GOT3 (cell line): ENCODE measurements around the gene ZNF784.
"Not testable (repeated sequence)": the region's sequence is repeated elsewhere in the genome, so short reads cannot be mapped to it uniquely, and the experiment has no call there.

Experiments
- DNase-seq: peaks from one replicate; lab custom pipeline; 2025; ENCODE audit warnings: mixed read lengths; lab: John Stamatoyannopoulos, UW

Gene ZNF784

DNA sequence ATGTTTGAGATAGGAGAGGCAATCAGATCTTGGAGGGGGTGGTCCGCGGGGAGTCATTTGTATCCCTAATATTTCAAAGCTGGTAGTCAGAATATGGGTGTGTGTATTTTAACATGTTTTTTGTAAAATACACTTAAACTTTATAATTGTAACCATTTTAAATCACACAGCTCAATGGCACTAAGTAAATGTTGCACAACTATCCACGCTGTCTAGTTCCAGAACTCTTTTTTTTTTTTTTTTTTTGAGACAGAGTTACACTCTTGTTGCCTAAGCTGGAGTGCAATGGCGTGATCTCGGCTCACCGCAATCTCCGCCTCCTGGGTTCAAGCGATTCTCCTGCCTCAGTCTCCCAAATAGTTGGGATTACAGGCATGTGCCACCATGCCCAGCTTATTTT, 40.5 kb downstream of the ZNF784 start:
- DNase-seq: not testable (repeated sequence)

DNA sequence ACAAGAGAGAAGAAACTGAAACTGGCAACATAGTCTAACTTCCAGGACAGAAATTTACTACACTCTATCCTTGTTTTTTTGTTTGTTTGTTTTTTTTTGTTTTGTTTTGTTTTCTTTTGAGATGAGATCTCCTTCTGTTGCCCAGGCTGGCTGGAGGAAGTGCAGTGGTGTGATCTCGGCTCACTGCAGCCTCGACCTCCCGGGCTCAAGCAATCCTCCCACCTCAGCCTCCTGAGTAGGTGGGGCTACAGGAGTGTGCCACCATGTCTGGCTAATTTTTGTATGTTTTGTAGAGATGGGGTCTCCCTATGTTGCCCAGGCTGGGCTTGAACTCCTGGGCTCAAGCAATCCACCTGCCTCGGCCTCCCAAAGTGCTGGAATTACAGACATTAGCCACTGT, 42.1 kb downstream of the ZNF784 start:
- not testable (repeated sequence) for DNase-seq

- no peak for DNase-seq
These were observed 42.5 kb downstream of the ZNF784 start for GRCh38 chr19:55581823-55582223.

DNA sequence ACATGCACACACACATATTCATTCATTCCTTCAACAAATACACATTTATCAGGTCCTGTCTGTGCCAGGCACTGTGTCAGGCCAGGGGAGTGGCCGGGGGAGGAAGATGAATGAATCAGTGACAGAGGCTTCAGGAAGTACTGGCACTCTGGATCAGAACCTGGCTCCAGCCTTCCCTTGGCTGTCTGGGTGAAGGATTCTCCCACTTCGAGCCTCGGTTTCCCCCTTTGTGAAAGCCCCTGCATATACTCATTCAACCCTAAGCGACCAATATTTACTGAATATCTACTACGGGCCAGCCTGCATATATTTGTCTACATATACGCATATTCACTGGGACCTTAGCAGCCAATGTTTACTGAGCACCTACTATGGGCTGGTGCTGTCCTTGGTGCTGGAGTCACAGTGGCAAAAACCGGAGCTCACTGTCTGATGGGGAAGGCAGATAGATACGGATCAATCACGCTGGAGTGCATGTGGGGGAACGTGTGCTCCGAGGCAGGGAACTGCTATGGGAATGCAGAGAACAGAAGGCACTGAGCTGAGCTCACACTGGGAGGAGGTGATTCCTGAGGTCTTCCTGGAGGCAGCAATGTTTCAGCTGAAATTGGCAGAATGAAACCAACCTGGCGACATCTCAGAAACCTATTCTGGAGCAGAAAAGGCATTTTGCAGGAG, 43.1 kb downstream of the ZNF784 start:
- DNase-seq: no peak

- DNase-seq: peak; percentile 33
These were observed 43.7 kb downstream of the ZNF784 start, which contains the start of gene ZNF579 for GRCh38 chr19:55580628-55581144. ZNF579 (minus strand) TSS chr19:55580848; CDS start chr19:55579639, 1,209 bp downstream.

DNA sequence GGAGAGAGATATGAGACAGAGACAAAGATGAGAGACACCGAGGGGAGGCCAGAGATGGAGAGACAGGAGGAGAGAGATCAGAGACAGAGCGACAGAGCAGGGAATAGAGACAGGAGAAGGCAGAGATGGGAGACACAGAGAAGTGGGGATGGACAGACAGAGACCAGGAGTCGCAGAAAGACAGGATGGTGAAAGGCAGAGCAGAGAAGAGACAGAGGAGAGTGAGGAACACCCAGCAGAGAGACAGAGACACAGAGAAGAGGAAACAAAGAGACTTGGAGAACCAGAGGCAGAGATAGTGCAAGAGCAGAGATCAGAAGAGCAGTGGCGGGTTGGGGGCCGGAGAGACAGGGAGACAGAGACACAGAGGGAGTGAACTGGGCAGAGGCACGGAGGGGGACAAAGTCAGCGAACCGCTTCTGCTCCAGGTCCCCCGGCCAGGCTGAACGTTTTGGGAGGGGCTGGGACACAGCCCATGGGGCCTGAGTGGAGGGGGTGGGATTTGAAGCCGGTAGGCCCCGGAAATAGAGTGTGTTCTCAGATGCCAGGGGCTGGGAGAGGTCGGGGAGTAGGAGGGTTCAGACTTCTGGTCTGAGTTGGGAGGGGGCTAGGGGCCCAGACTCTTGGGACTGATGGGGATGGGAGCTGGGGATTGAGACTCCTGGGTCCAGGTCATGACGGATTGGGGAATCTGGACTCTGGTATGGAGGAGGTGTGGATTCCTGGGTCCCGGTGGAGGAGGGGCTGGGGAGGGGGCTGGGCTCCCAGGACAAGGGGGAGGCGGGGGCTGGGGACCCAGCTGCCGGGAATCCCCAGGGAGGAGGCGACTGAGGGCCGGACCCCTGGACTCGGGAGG, 44.4 kb downstream of the ZNF784 start:
- no peak for DNase-seq

DNA sequence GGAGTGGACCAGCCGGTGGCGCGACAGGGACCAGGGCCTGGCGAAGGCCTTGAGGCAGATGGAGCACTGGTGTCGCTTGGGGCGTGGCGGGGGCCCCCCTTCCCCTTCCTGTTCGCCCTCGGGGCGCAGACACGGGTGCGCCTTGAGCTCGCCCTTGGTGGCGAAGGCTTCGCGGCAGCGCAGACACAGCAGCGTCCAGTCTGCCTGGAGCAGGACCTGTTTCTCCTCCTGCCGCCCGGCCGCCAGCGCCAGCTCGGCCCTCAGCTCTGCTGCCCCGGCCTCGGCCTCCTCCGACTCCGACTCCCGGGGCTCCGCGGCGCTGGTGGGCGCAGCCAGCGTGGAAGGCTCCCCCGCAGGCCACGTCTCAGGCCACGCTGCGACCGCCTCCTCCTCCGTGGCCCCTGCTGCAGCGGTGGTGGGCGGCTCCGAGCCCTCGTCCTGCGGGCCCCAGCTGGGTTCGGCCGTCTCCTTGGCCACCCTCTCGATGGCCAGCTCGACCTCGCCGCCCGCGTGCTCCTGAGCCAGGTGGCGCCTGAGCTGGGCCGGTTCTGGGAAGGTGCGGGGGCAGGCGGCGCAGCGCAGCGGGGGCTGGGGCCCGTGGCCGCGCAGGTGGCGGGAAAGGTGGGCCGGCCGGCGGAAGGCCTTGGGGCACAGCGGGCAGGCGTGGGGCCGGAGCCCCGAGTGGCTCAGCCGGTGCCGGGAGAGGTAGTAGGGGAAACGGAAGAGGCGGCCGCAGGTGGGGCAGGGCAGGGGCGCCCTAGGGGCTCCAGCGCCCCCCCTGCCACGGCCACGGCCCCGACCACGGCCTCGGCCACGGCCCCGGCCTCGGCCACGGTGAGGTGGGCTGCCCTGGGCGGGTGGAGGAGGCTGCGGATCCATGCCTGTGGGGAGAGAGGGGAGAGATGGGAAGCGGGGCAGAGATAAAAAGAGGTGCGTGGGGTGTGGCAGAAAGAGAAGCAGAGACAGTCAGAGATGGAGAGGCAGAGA, 45.3 kb downstream of the ZNF784 start:
- DNase-seq: no peak

DNA sequence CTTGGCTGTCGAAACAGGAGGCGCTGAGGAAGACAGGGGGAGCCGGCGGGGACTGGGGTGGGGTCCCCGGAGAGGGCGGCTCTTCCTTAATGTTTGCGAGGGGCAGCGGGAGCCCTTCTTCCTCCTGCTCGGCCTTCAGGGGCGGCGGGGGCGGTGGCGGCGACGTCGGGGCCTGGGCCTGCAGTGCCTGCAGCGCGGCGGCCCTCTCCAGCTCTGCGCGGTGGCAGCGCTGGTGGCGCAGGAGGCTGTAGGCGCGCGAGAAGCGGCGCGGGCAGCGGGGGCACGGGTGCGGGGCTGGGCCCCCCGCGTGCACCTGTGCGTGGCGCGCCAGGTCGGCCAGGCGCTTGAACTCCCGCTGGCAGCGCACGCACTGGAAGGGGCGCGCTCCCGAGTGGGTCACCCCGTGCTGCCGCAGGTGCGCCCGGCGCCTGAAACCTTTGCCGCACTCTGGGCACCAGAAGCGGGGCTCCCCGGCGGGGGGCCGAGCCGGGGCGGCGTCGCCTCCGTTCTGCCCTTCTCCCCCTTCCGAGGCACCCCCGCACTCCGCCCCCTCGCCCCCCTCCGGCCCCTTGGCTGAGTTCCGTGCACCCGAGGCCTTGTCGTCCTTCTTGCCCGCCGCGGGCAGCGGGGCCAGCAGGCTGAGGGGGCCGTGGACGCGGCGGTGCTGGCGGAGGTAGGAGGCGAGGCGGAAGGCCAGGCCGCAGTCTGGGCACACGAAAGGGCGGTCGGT, 46.2 kb downstream of the ZNF784 start:
- no peak for DNase-seq

- no peak for DNase-seq
These were observed 47.6 kb downstream of the ZNF784 start for GRCh38 chr19:55576746-55577145.

DNA sequence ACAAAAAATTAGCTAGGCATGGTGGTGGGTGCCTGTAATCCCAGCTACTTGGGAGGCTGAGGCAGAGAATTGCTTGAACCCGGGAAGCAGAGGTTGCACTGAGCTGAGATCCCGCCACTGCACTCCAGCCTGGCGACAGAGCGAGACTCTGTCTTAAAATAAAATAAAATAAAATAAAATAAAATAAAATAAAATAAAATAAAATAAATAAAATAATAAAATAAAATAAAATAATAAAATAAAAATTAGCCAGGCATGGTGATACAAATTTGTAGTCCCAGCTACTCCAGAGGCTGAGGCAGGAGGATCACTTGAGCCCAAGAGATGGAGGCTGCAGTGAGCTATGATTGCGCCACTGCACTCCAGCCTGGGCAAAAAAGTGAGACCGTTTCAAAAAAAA, 50.4 kb downstream of the ZNF784 start:
- DNase-seq: not testable (repeated sequence)
